PC-3 (cell line): ENCODE results near the gene OR1K1.

ENCODE experiments used
- EZH2 ChIP-seq: fragments of 300-600 bp; sonication (generic); IDR thresholded peaks from one replicate; pipeline ENCODE4 v1.6.1; 2017; ENCODE audit warnings: antibody characterized with exemption, mild to moderate bottlenecking, low read length; ENCODE audit not compliant: unreplicated experiment
- EZH2phosphoT487 ChIP-seq: fragments of 300-600 bp; sonication (generic); IDR thresholded peaks from 2 replicates; pipeline ENCODE4 v1.6.1; 2018; ENCODE audit warnings: mild to moderate bottlenecking, antibody characterized with exemption, low read length, borderline replicate concordance
- TF ChIP-seq, protein P1 (sequence below): fragments of 300-600 bp; sonication (generic); conservative IDR thresholded peaks from 2 replicates; pipeline ENCODE4 v1.5.1; 2017; ENCODE audit warnings: antibody characterized with exemption, low read depth, mild to moderate bottlenecking, low read length

DNA sequence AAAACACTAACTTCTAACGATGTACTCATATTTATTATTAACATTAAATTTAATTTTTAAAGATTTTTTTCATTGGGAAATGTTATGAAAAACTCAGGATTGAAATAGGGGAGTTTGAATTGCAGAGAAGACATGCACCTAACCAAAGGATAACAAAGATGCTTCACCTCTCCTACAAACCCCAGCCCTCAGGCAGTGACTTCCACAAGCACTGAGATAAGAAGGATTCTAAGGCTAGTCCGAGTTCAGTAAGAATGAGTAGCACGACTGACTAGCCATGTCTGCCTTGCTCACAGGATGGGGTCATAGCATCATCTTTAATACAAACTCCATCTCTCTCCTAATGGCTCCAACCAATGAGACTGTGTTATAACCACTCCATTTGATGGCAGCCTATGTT is 18.3 kb upstream of the OR1K1 start:
- TF ChIP-seq, protein P1, sequence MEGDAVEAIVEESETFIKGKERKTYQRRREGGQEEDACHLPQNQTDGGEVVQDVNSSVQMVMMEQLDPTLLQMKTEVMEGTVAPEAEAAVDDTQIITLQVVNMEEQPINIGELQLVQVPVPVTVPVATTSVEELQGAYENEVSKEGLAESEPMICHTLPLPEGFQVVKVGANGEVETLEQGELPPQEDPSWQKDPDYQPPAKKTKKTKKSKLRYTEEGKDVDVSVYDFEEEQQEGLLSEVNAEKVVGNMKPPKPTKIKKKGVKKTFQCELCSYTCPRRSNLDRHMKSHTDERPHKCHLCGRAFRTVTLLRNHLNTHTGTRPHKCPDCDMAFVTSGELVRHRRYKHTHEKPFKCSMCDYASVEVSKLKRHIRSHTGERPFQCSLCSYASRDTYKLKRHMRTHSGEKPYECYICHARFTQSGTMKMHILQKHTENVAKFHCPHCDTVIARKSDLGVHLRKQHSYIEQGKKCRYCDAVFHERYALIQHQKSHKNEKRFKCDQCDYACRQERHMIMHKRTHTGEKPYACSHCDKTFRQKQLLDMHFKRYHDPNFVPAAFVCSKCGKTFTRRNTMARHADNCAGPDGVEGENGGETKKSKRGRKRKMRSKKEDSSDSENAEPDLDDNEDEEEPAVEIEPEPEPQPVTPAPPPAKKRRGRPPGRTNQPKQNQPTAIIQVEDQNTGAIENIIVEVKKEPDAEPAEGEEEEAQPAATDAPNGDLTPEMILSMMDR, result no peak
- no peak for TF ChIP-seq EZH2
- TF ChIP-seq EZH2phosphoT487, result no peak
